ENCODE results near the gene DEXI.

GRCh38 chr16:10885246-10885645, 57.0 kb downstream of the DEXI start:
- TF ChIP-seq CTCF (IDR thresholded peaks at IDR 0.05; ENCODE audit: low read depth, low read length, poor library complexity, severe bottlenecking) (no peak), EZH2phosphoT487 (IDR thresholded peaks at IDR 0.05; ENCODE audit: borderline replicate concordance, low read length) (no peak)
